ENCODE measurements around the gene FGF18. TPM values are rescaled to one million over a fixed set of nuclear protein-coding genes. Genes with fewer than 3 reads are reported as not detected.

Gene FGF18
- total and polyA plus RNA-seq, 4 donors: 0.08 TPM; not detected in 3

- TF ChIP-seq NR2F2 (IDR thresholded peaks at IDR 0.05) (no peak), FOXA1 (IDR thresholded peaks at IDR 0.05) (no peak), ATF3 (IDR thresholded peaks at IDR 0.05) (no peak), MAX (IDR thresholded peaks at IDR 0.05) (no peak)
- H3K9ac ChIP-seq (ENCODE audit: low read depth in 1 of 2, low read length in 2 of 2): no peak overlapping the region
- no peak overlapping the region for H3K4me3 ChIP-seq (ENCODE audit: low read depth in 1 of 3, low read length in 3 of 3)
- no peak overlapping the region for H3K27ac ChIP-seq (ENCODE audit: low read depth in 1 of 2, low read length in 2 of 2)
- 66% methylated on average over 10 of the region's 10 CpGs for WGBS
- peaks cover 0 to 3% (median 0%) of the 10 kb centered on the region in 4 donors for H3K4me1 ChIP-seq (ENCODE audit: control insufficient read depth in 4 of 4, insufficient read depth in 4 of 4, low read length in 3 of 4)
- H3K36me3 ChIP-seq (ENCODE audit: control insufficient read depth in 4 of 4, insufficient read depth in 3 of 4, low read depth in 1 of 4, low read length in 3 of 4): no peaks in the 10 kb centered on the region
- H3K27me3 ChIP-seq (ENCODE audit: control insufficient read depth in 4 of 4, insufficient read depth in 4 of 4, low read length in 3 of 4): no peaks in the 10 kb centered on the region
- DNase-seq (ENCODE audit: low spot score): no peak
- H3K9me3 ChIP-seq (ENCODE audit: control insufficient read depth in 4 of 4, low read length in 3 of 4): no peaks in the 10 kb centered on the region
Observed at GRCh38 chr5:171454549-171454948, 35.1 kb downstream of the FGF18 start.

GRCh38 chr5:171455522-171455921 lies 36.1 kb downstream of the FGF18 start:
- Histone ChIP-seq H3K36me3 (ENCODE audit: control insufficient read depth in 4 of 4, insufficient read depth in 3 of 4, low read depth in 1 of 4, low read length in 3 of 4) (no peaks in the 10 kb centered on the region), H3K27ac (ENCODE audit: low read depth in 1 of 2, low read length in 2 of 2) (no peak overlapping the region), H3K9ac (ENCODE audit: low read depth in 1 of 2, low read length in 2 of 2) (no peak overlapping the region), H3K4me1 (ENCODE audit: control insufficient read depth in 4 of 4, insufficient read depth in 4 of 4, low read length in 3 of 4) (no peaks in the 10 kb centered on the region), H3K27me3 (ENCODE audit: control insufficient read depth in 4 of 4, insufficient read depth in 4 of 4, low read length in 3 of 4) (peaks cover 0 to 3% (median 0%) of the 10 kb centered on the region in 4 donors), H3K9me3 (ENCODE audit: control insufficient read depth in 4 of 4, low read length in 3 of 4) (no peaks in the 10 kb centered on the region), H3K4me3 (ENCODE audit: low read depth in 1 of 3, low read length in 3 of 3) (no peak overlapping the region)
- no peak for DNase-seq (ENCODE audit: low spot score)
- WGBS: 76% methylated on average over 2 of the region's 2 CpGs
- TF ChIP-seq REST (IDR thresholded peaks at IDR 0.05) (no peak), ZBTB33 (IDR thresholded peaks at IDR 0.05) (no peak), RAD21 (IDR thresholded peaks at IDR 0.05) (no peak), HNF4G (IDR thresholded peaks at IDR 0.05) (no peak), YY1 (IDR thresholded peaks at IDR 0.05) (no peak), HNF4A (conservative IDR thresholded peaks at IDR 0.05) (no peak), SP1 (IDR thresholded peaks at IDR 0.05) (no peak), FOXA1 (IDR thresholded peaks at IDR 0.05) (no peak), CTCF (IDR thresholded peaks at IDR 0.05; ENCODE audit: low read depth, low read length, missing input control) (no peak), RXRA (IDR thresholded peaks at IDR 0.05) (no peak), TAF1 (conservative IDR thresholded peaks at IDR 0.05) (no peak), JUND (IDR thresholded peaks at IDR 0.05) (no peak)
